Astrocyte (in vitro differentiated cells and primary cell): ENCODE data around the gene FITM1.

Source experiments
- CTCF ChIP-seq: IDR thresholded peaks from 2 replicates; pipeline ENCODE4 v1.5.1; 2011; ENCODE audit warnings: low read depth, mild to moderate bottlenecking, inconsistent platforms, low read length, moderate library complexity; ENCODE audit not compliant: insufficient read depth
- EZH2 ChIP-seq: IDR thresholded peaks from 2 replicates; pipeline ENCODE4 v1.6.1; 2012; ENCODE audit warnings: mild to moderate bottlenecking, low read length, inconsistent platforms; ENCODE audit not compliant: insufficient read depth

GRCh38 chr14:24113379-24113800, 17.1 kb upstream of the FITM1 start:
- TF ChIP-seq CTCF = no peak
- no peak for TF ChIP-seq EZH2
